HepG2 (cell line): Measurements from ENCODE around the gene CHCHD6. TPM values are rescaled to one million over a fixed set of nuclear protein-coding genes. Genes with fewer than 3 reads are reported as not detected.

Source experiments
- ATAC-seq: fragments of 200-7000 bp; cut with Tn5 transposase; 3 replicates; pipeline ENCODE4 v1.9.1; 2020; ENCODE audit warnings: mild to moderate bottlenecking, moderate library complexity
- BruUV-seq: library from RNA; stranded (reverse); fragments of 400-500 nt; replicated peaks from 2 replicates; lab custom pipeline; 2021; lab: Mats Ljungman, UMichigan
- CTCF ChIA-PET: fragments of 300-600 bp; formaldehyde crosslinking; extraction: SDS; loops from one replicate; lab custom pipeline; 2021; ENCODE audit warnings: low total read pairs, inconsistent platforms, low intra/inter-chr PET ratio; lab: Yijun Ruan, JAX
- POLR2A ChIA-PET: fragments of 350-600 bp; sonication (Branson Sonifier 250); formaldehyde crosslinking; loops from one replicate; lab custom pipeline; 2020; ENCODE audit warnings: antibody characterized with exemption, inconsistent platforms; lab: Yijun Ruan, JAX
- DNase-seq: peaks from one replicate; pipeline ENCODE4 v3.0.0-alpha.2; 2015; ENCODE audit warnings: low spot score
- FAIRE-seq: peaks from 3 replicates; lab custom pipeline; 2011; peaks lifted over from hg19 to GRCh38; lab: Jason Lieb, UNC
- H2AFZ ChIP-seq: one replicate; pipeline ENCODE4 v1.6.1; 2011; ENCODE audit warnings: low read length, inconsistent platforms
- H3K27ac ChIP-seq: fragments of 300-600 bp; 3 replicates; pipeline ENCODE4 v1.8.0; 2011; ENCODE audit warnings: mixed run types, mild to moderate bottlenecking, mixed read lengths, low read length, inconsistent platforms; ENCODE audit not compliant: insufficient read depth; ENCODE audit errors: extremely low read length
- H3K27me3 ChIP-seq, 2 experiments: fragments of 200-600 bp in 1 of 2; 2 replicates in 1 of 2; 3 replicates in 1 of 2; pipeline versions ENCODE4 v1.6.0 to v1.8.0; 2011; ENCODE audit warnings: low read length in 2 of 2, mild to moderate bottlenecking in 2 of 2, moderate library complexity in 2 of 2, inconsistent platforms in 1 of 2; ENCODE audit not compliant: insufficient read depth in 2 of 2, control insufficient read depth in 1 of 2
- H3K36me3 ChIP-seq, 2 experiments: fragments of 200-600 bp in 1 of 2; replicated peaks in 1 of 2; 2 replicates in 1 of 2; 3 replicates in 1 of 2; pipeline versions ENCODE4 v1.5.1 to v1.8.0; 2011; ENCODE audit warnings: low read length in 2 of 2, inconsistent platforms in 1 of 2; ENCODE audit not compliant: insufficient read depth in 2 of 2, control insufficient read depth in 1 of 2
- H3K4me1 ChIP-seq: 2 replicates; pipeline ENCODE4 v1.5.1; 2012; ENCODE audit warnings: low read length, inconsistent platforms; ENCODE audit not compliant: insufficient read depth
- H3K4me2 ChIP-seq: 2 replicates; pipeline ENCODE4 v1.6.0; 2011; ENCODE audit warnings: low read depth, low read length, inconsistent platforms
- H3K4me3 ChIP-seq, 3 experiments: fragments of 200-600 bp in 1 of 3; sonication (generic), shearing (Covaris generic) in 1 of 3; replicated peaks in 1 of 3; 2 replicates each; pipeline ENCODE4 v1.5.1; 2011 to 2016; ENCODE audit warnings: low read length in 3 of 3, inconsistent platforms in 2 of 3, low read depth in 2 of 3, mild to moderate bottlenecking in 2 of 3, control low read depth in 1 of 3, mixed read lengths in 1 of 3; ENCODE audit not compliant: insufficient read depth in 1 of 3
- H3K79me2 ChIP-seq: one replicate; pipeline ENCODE4 v1.6.1; 2011; ENCODE audit warnings: low read length, inconsistent platforms; ENCODE audit not compliant: insufficient read depth
- H3K9ac ChIP-seq: 2 replicates; pipeline ENCODE4 v1.6.0; 2011; ENCODE audit warnings: mild to moderate bottlenecking, low read depth, low read length, inconsistent platforms; ENCODE audit not compliant: insufficient read depth
- H3K9me3 ChIP-seq: 2 replicates; pipeline ENCODE4 v1.5.1; 2012; ENCODE audit warnings: mild to moderate bottlenecking, low read length
- H4K20me1 ChIP-seq: 2 replicates; pipeline ENCODE4 v1.6.0; 2011; ENCODE audit warnings: inconsistent platforms, mild to moderate bottlenecking, low read length, moderate library complexity; ENCODE audit not compliant: insufficient read depth
- HNRNPL ChIP-seq: fragments of 200-400 bp; formaldehyde crosslinking; IDR thresholded peaks from 2 replicates; pipeline ENCODE4 v1.6.1; 2017; ENCODE audit warnings: mild to moderate bottlenecking, low read depth, low read length
- LRRFIP1 ChIP-seq: sonication (generic); formaldehyde crosslinking; conservative IDR thresholded peaks from 2 replicates; pipeline ENCODE4 v1.4.0; 2020; ENCODE audit warnings: missing genetic modification reagents
- RARG ChIP-seq: sonication (generic); formaldehyde crosslinking; IDR thresholded peaks from 2 replicates; pipeline ENCODE4 v1.4.0; 2020; ENCODE audit warnings: low read depth, mild to moderate bottlenecking, missing genetic modification reagents
- RBM39 ChIP-seq: fragments of 200-400 bp; formaldehyde crosslinking; IDR thresholded peaks from one replicate; pipeline ENCODE4 v1.6.1; 2018; ENCODE audit warnings: antibody characterized with exemption, mild to moderate bottlenecking, low read depth, low read length; ENCODE audit not compliant: poor library complexity, severe bottlenecking
- RERE ChIP-seq: IDR thresholded peaks from 2 replicates; pipeline ENCODE4 v1.6.1; 2016; ENCODE audit warnings: low read depth, missing genetic modification reagents, missing compliant biosample characterization
- SRF ChIP-seq: IDR thresholded peaks from 2 replicates; pipeline ENCODE4 v1.6.1; 2011; ENCODE audit warnings: mild to moderate bottlenecking, low read depth, low read length, moderate library complexity
- STAG1 ChIP-seq: sonication (generic); formaldehyde crosslinking; IDR thresholded peaks from 2 replicates; pipeline ENCODE4 v1.4.0; 2020; ENCODE audit warnings: missing genetic modification reagents
- TEF ChIP-seq: sonication (generic); formaldehyde crosslinking; IDR thresholded peaks from 2 replicates; pipeline ENCODE4 v1.5.0; 2020; ENCODE audit warnings: missing genetic modification reagents
- ZBTB42 ChIP-seq: sonication (generic); formaldehyde crosslinking; IDR thresholded peaks from 2 replicates; pipeline ENCODE4 v1.5.0; 2020; ENCODE audit warnings: mild to moderate bottlenecking, missing genetic modification reagents
- ZFP62 ChIP-seq: sonication (generic); formaldehyde crosslinking; IDR thresholded peaks from 2 replicates; pipeline ENCODE4 v1.4.0; 2020; ENCODE audit warnings: missing genetic modification reagents
- ZNF207 ChIP-seq: fragments of 450-650 bp; IDR thresholded peaks from 2 replicates; pipeline ENCODE4 v1.6.1; 2016; ENCODE audit warnings: antibody characterized with exemption, borderline replicate concordance
- ZNF367 ChIP-seq: sonication (generic); formaldehyde crosslinking; IDR thresholded peaks from 2 replicates; pipeline ENCODE4 v1.4.0; 2020; ENCODE audit warnings: missing genetic modification reagents, borderline replicate concordance
- ZNF616 ChIP-seq: sonication (generic); formaldehyde crosslinking; IDR thresholded peaks from 2 replicates; pipeline ENCODE4 v1.5.0; 2020; ENCODE audit warnings: low read depth, mild to moderate bottlenecking, missing genetic modification reagents
- ZNF672 ChIP-seq: sonication (generic); formaldehyde crosslinking; IDR thresholded peaks from 2 replicates; pipeline ENCODE4 v1.8.1; 2022; ENCODE audit warnings: missing genetic modification reagents
- WGBS: methylation state at CpG from one replicate; pipeline ENCODE4 v1.1.6; 2017; ENCODE audit warnings: low lambda C conversion rate; 5-methylcytosine and 5-hydroxymethylcytosine counted together
- in situ Hi-C: cut with HindIII; loops from 2 replicates; pipeline ENCODE4 v1.10.0; 2017; ENCODE audit warnings: low pct_unique_long_range_greater_than_20kb; ENCODE audit not compliant: extremely low pct_ligation_motif_present
- intact Hi-C: fragments of 100-400 bp; cut with micrococcal nuclease; formaldehyde crosslinking; loops from one replicate; pipeline ENCODE4 v1.10.0; 2022; ENCODE audit not compliant: unreplicated experiment
- polyA plus RNA-seq, 8 experiments: library from polyadenylated mRNA; depleted of rRNA in 3 of 8; stranded (reverse) in 7 of 8; unstranded in 1 of 8; fragments of >200 nt; fragmentation: Illumina TruSeq in 4 of 8; extraction: Trizol in 4 of 8; gene quantifications; 2 replicates each; pipeline versions ENCODE4 v1.2.1 to v1.2.3, GENCODE V29; 2011 to 2016; ENCODE audit warnings: low read depth in 4 of 8, missing spikeins in 1 of 8, mixed read lengths in 1 of 8; ENCODE audit not compliant: insufficient read depth in 1 of 8
- total RNA-seq, 5 experiments: library from RNA; depleted of rRNA; stranded (reverse); fragments of >200 nt; fragmentation: Illumina TruSeq; extraction: Trizol; gene quantifications; 2 replicates each; pipeline ENCODE4 v1.2.3, GENCODE V29; 2016; ENCODE audit warnings: low read depth in 1 of 5
- TF ChIP-seq, protein P1 (sequence below): IDR thresholded peaks from 2 replicates; pipeline ENCODE4 v1.6.1; 2016; ENCODE audit warnings: low read depth

Gene CHCHD6
- total and polyA plus RNA-seq, 2 of the 13 experiments (the other 11 are each of a cell fraction or from before 2014, with no cell fraction given): 20.3 to 20.8 TPM

DNA sequence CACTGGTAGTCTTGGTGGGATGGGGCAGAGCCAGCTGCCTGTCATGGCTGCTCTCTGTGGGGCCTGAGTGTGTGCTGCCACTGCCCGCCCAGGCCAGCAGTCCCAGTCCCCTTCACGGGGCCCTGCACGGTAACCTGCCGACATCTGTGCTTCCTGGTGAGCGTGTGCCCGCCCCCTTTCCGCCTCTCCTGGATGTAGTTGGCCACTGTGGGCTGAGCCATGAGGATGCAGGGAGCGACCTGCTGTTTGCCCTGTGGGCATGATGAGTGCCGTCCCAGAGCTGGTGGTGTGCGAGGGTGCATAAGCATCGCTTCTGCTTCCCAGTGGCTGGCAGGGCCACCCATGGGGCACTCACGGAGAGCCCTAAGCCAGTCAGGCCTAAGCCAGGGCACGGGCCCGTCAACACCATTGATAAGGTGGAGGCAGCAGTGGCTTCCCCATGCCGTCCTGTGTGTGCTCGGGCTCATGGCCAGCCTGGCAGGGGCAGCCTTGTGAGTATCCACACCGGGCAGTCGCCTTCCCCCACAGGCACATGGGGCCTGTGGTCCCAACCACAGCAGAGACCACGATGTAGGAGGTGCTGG lies 293.5 kb downstream of the CHCHD6 start:
- CTCF ChIA-PET: no interaction called here
- no peaks in the 10 kb centered on the region for H3K79me2 ChIP-seq
- no TSS peak for BruUV-seq
- TF ChIP-seq ZNF207 (no peak), TEF (no peak), RBM39 (no peak), STAG1 (CRISPR knock-in tag) (no peak), SRF (no peak), ZNF367 (no peak), RARG (no peak), HNRNPL (no peak), ZFP62 (CRISPR knock-in tag) (no peak), LRRFIP1 (no peak), RERE (no peak), ZNF616 (CRISPR knock-in tag) (no peak), ZNF672 (CRISPR knock-in tag) (no peak), ZBTB42 (CRISPR knock-in tag) (no peak)
- TF ChIP-seq, protein P1, sequence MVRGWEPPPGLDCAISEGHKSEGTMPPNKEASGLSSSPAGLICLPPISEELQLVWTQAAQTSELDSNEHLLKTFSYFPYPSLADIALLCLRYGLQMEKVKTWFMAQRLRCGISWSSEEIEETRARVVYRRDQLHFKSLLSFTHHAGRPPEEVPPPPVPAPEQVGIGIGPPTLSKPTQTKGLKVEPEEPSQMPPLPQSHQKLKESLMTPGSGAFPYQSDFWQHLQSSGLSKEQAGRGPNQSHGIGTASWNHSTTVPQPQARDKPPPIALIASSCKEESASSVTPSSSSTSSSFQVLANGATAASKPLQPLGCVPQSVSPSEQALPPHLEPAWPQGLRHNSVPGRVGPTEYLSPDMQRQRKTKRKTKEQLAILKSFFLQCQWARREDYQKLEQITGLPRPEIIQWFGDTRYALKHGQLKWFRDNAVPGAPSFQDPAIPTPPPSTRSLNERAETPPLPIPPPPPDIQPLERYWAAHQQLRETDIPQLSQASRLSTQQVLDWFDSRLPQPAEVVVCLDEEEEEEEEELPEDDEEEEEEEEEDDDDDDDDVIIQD (CRISPR knock-in tag): no peak

More for the DNA sequence above, 293.5 kb downstream of the CHCHD6 start:
- FAIRE-seq: no peak
- Histone ChIP-seq H2AFZ (no peak overlapping the region), H3K4me3 (no peak overlapping the region), H3K4me2 (no peak overlapping the region), H3K27ac (no peak overlapping the region), H4K20me1 (peaks cover 2% of the 10 kb centered on the region; the same call in 1 of the 2 replicates), H3K36me3 (peaks cover 0 to 8% of the 10 kb centered on the region in 2 experiments; a peak in 2 of 5 replicates), H3K27me3 (no peaks in the 10 kb centered on the region; a peak in 1 of 5 replicates), H3K9ac (no peak overlapping the region), H3K9me3 (no peaks in the 10 kb centered on the region), H3K4me1 (no peaks in the 10 kb centered on the region)
- ATAC-seq: no peak
- no peak for DNase-seq
- in situ Hi-C loops (no loop called here), intact Hi-C loops (no loop called here)
- POLR2A ChIA-PET: no interaction called here
- WGBS: 100% methylated on average over 1 of the region's 19 CpGs
